Measurements from ENCODE around the gene WHRN.

Gene WHRN

DNA sequence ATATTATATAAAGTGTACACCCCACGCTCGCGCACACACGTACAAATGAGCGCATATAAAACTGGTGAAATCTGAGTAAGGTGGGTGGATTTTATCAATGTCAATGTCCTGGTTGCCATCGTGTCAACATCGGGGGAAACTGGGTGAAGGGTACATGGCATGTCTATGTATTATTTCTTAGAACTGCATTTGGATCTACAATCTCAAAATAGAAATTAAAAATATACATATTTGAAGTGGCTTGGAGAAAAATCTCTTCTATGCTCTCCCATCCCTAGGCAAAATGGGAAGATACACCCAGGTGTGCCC is 763 bp upstream of the WHRN start:
- H3K4me3 ChIP-seq (ENCODE audit: low read length), result peak overlapping the region; percentile 54
- no peaks in the 10 kb centered on the region for H3K36me3 ChIP-seq (ENCODE audit: insufficient read depth, low read length)
- H3K4me1 ChIP-seq (ENCODE audit: insufficient read depth, low read length), result peaks cover 27% of the 10 kb centered on the region
- no peaks in the 10 kb centered on the region for H3K9me3 ChIP-seq (ENCODE audit: low read length)
- peaks cover 5% of the 10 kb centered on the region for H3K27me3 ChIP-seq (ENCODE audit: insufficient read depth, low read length)
- peak overlapping the region; percentile 70 for H2AFZ ChIP-seq (ENCODE audit: low read depth, low read length)

DNA sequence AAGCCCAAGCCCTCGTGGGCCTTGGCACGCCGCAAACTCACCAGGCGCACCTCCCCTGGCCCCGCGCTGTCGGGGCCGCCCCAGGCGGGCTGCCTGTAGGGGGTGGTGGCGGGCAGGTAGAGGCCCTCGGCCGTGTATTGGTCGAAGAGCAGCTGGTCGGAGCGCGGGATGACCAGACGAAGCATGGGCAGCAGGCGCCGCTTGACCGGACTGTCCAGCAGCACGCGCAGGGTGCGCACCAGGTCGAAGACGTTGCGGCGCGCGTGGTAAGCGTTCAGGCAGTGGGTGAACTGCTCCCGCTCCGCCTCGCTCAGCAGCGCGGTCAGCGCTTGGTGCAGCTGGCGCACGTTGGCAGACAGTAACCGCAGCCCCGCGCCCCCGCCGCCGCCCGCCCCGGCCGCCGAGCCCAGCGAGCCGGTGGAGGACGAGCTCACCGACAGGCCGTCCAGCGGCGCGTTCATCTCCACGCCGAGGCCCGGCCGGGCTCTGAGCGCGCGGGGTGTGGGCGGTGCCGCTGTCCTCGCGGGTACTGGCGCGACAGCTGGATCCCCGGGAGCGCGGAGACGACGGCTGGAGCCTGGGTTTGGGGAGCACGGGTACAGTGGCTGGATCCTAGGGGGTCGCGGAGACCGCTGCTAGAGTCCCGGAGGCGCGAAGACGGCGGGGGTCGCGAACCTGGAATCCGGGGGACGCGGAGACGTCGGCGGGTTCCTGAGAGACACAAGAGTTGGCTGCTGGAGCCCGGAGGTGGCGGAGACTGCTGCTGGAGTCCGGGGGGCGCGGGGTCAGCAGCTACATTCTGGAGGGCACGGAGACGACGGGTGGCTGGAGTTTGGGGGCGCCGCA is 709 bp downstream of the WHRN start:
- Histone ChIP-seq H3K36me3 (ENCODE audit: insufficient read depth, low read length) (no peaks in the 10 kb centered on the region), H3K27me3 (ENCODE audit: insufficient read depth, low read length) (peaks cover 5% of the 10 kb centered on the region), H3K9me3 (ENCODE audit: low read length) (no peaks in the 10 kb centered on the region), H3K4me1 (ENCODE audit: insufficient read depth, low read length) (peaks cover 41% of the 10 kb centered on the region), H2AFZ (ENCODE audit: low read depth, low read length) (peak overlapping the region; percentile 70), H3K4me3 (ENCODE audit: low read length) (peak overlapping the region; percentile 54)

DNA sequence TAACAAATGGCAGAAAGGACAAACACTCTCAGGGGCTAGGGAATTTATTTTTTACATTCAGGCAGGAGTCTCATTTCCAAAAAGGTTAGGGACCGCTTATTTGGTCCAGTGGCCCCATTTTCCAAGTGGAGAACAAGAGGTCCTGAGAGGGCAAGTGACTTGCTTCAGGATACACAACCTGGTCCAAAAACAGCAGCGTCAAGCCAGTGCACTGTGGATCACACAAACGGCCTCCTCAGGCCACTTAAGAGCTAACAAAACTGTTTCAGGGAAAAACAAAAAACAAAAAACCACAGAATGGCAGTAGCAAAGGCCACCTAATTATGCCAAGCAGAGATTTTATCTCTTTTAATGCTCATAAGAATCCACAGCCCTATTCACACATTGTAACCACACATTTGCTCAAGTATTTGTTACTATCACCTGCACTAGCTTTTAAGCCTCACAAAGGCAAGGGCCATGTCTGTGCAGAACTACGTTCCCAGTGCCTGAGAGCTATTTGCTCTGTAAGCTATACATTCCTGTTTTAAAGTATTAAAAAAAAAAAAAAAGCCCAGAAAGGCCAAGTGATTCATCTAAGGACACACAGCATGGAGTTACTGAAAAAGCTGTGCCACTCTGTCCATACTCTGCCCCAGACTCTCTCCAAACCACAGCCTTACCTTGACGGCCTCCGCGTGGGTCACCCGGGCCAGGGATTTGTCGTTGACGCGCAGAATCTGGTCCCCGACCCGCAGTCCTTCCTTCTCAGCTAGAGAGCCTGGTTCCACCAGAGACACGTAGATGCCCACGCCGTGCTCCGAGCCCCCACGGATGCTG is 1.5 kb downstream of the WHRN start:
- Histone ChIP-seq H3K27me3 (ENCODE audit: insufficient read depth, low read length) (no peaks in the 10 kb centered on the region), H3K4me3 (ENCODE audit: low read length) (peak overlapping the region; percentile 52), H3K36me3 (ENCODE audit: insufficient read depth, low read length) (no peaks in the 10 kb centered on the region), H2AFZ (ENCODE audit: low read depth, low read length) (no peak overlapping the region), H3K4me1 (ENCODE audit: insufficient read depth, low read length) (peaks cover 49% of the 10 kb centered on the region), H3K9me3 (ENCODE audit: low read length) (no peaks in the 10 kb centered on the region)

DNA sequence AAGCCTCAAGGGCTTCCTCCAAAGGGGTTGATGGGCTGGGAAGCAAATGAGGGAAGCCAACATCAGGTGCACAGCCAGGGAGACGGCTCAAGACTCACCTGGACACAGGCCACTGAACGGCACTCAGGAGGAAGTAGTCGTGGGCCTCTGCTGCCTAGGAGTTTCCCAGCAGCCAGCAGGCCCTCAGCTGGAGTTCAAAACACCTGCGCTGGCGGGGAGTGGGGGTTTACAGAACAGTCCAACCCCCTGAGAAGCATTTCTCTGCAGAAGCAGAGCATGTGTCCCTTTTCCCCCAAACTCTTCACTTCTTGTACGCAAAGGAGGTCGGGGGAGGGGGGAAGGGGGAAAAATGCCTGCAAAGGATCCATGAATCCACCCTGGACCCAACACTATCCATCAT is 2.3 kb downstream of the WHRN start:
- H3K36me3 ChIP-seq (ENCODE audit: insufficient read depth, low read length), result no peaks in the 10 kb centered on the region
- peaks cover 55% of the 10 kb centered on the region for H3K4me1 ChIP-seq (ENCODE audit: insufficient read depth, low read length)
- H2AFZ ChIP-seq (ENCODE audit: low read depth, low read length), result no peak overlapping the region
- no peaks in the 10 kb centered on the region for H3K9me3 ChIP-seq (ENCODE audit: low read length)
- H3K27me3 ChIP-seq (ENCODE audit: insufficient read depth, low read length), result no peaks in the 10 kb centered on the region
- peak overlapping the region; percentile 52 for H3K4me3 ChIP-seq (ENCODE audit: low read length)

DNA sequence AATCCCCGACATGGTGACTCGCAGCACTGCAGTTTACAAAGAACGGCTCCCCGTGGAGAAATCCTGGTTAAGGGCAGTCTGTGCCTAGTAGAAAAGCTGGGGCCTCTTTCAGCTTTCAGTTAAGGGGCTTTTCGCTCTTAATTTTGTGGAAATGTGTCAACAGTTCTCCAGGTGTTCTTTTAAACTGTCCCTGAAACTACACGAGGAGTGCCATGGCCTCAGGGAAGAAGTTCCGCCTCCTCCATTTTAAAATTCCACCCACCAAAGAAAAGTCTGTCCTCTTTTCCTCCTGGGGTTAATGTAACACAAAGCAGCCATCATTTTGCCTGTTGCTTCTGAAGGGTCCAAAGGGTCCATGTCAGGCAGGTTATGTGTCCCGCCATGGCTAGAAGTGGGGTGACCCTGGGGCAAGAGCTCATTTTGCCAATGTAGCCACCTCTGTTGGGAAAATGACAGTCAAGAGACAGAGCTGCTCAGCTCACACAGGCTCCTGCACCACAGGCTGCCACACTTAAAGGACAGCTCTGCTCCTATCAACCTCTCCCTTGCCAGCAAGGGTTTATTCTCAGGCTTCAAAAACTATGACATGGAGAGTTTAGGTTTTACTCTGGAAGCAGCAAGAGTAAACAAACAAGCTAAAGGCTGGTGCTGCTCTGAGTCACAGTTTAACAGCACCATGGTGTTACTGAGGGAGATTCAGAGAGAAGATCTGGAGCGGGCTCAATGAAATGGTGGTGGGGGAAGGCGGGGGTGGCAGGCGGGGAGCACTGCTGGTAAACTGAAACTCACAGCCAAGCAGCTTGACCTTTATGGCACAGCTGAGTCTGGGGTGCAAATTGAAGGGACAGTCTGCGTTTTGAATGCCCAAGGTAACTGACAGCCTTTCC is 3.2 kb downstream of the WHRN start:
- peaks cover 55% of the 10 kb centered on the region for H3K4me1 ChIP-seq (ENCODE audit: insufficient read depth, low read length)
- H3K9me3 ChIP-seq (ENCODE audit: low read length), result no peaks in the 10 kb centered on the region
- H3K4me3 ChIP-seq (ENCODE audit: low read length), result peak overlapping the region; percentile 52
- peak overlapping the region; percentile 81 for H2AFZ ChIP-seq (ENCODE audit: low read depth, low read length)
- H3K36me3 ChIP-seq (ENCODE audit: insufficient read depth, low read length), result no peaks in the 10 kb centered on the region
- H3K27me3 ChIP-seq (ENCODE audit: insufficient read depth, low read length), result no peaks in the 10 kb centered on the region

DNA sequence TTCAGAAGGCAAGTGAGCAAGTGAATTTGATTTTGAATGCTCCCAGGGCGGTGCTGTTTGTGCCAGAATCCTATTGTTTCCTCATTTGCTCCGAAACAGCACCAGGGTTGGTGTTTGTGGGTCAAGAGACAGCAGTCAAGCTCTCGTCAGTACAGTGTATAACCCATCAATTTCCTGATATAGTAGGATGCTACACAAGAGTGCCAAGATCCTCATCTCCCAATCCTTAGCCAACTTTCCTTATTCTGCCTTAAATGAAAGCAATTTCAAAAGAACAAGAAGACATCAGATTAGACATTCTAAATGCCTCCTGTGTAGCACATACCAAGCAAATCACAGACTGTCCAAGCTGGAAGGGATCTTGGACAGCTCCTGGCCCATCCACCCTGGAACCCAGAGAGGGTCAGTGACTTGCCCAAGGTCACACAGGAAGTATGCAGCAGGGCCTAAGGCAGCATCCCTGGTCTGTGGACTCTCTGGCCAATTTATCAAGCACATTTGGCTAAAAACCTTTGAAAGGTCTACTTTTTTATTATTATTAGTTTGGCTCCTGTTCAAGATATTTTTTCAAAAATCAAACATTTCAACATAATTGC is 4.5 kb downstream of the WHRN start:
- H3K9me3 ChIP-seq (ENCODE audit: low read length), result no peaks in the 10 kb centered on the region
- H3K27me3 ChIP-seq (ENCODE audit: insufficient read depth, low read length), result no peaks in the 10 kb centered on the region
- no peak overlapping the region for H2AFZ ChIP-seq (ENCODE audit: low read depth, low read length)
- peak overlapping the region; percentile 52 for H3K4me3 ChIP-seq (ENCODE audit: low read length)
- H3K36me3 ChIP-seq (ENCODE audit: insufficient read depth, low read length), result no peaks in the 10 kb centered on the region
- peaks cover 68% of the 10 kb centered on the region for H3K4me1 ChIP-seq (ENCODE audit: insufficient read depth, low read length)

DNA sequence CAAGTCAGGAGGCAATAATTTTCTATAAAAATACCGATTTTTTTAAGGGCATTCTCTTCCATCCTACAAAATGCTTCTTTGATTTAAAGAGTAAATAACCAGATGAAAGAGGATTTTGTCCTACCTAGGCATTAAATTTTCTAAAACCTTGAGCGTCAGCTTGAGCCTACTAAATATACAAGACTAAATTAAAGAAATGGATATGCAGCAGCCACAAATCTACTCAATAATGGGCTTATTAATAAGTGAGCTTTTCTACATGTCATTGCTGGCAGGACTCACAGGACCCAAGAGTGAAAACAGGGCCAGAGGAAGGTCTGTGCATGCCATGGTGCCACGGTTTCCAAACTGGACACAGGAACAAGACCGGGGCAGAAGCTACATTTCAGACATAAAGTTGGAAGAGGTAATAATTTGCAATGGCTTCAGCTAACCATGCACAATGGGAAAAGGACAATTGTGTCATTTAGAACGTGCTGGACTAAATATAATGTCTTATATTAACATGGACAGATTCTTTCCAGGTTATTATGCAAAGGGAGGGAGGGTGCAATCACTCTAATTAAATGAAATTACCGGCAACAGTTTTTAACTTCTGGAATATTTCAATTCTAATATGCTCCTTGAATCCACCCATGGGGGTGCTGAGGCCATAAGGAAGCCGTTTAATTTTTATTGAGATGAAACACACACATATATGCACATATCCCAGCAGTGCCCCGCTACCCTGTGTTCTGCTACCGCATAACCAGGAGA is 5.2 kb downstream of the WHRN start:
- H3K36me3 ChIP-seq (ENCODE audit: insufficient read depth, low read length), result no peaks in the 10 kb centered on the region
- no peaks in the 10 kb centered on the region for H3K9me3 ChIP-seq (ENCODE audit: low read length)
- no peak overlapping the region for H2AFZ ChIP-seq (ENCODE audit: low read depth, low read length)
- no peaks in the 10 kb centered on the region for H3K27me3 ChIP-seq (ENCODE audit: insufficient read depth, low read length)
- no peak overlapping the region for H3K4me3 ChIP-seq (ENCODE audit: low read length)
- peaks cover 75% of the 10 kb centered on the region for H3K4me1 ChIP-seq (ENCODE audit: insufficient read depth, low read length)

DNA sequence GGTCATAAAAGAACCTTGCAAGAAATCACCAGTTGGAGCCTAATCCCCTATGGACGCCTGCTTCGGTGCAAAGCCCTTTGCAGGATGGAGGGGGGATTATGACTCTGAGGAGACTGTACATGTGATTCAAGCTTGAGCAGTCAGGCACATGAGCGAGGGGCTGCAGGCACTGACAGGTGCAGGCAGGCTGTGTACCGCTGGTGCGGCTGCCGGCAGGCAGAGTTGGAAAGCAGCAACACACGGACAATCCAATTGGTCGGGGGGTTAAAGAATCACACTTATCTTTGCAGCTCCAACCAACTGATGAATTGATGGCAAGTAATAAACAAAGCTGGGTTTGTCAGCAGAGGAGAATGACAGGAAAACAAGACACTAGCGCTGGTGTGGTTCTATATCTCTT is 5.7 kb downstream of the WHRN start:
- no peaks in the 10 kb centered on the region for H3K9me3 ChIP-seq (ENCODE audit: low read length)
- no peaks in the 10 kb centered on the region for H3K27me3 ChIP-seq (ENCODE audit: insufficient read depth, low read length)
- H3K4me3 ChIP-seq (ENCODE audit: low read length), result no peak overlapping the region
- H3K4me1 ChIP-seq (ENCODE audit: insufficient read depth, low read length), result peaks cover 78% of the 10 kb centered on the region
- no peak overlapping the region for H2AFZ ChIP-seq (ENCODE audit: low read depth, low read length)
- no peaks in the 10 kb centered on the region for H3K36me3 ChIP-seq (ENCODE audit: insufficient read depth, low read length)

DNA sequence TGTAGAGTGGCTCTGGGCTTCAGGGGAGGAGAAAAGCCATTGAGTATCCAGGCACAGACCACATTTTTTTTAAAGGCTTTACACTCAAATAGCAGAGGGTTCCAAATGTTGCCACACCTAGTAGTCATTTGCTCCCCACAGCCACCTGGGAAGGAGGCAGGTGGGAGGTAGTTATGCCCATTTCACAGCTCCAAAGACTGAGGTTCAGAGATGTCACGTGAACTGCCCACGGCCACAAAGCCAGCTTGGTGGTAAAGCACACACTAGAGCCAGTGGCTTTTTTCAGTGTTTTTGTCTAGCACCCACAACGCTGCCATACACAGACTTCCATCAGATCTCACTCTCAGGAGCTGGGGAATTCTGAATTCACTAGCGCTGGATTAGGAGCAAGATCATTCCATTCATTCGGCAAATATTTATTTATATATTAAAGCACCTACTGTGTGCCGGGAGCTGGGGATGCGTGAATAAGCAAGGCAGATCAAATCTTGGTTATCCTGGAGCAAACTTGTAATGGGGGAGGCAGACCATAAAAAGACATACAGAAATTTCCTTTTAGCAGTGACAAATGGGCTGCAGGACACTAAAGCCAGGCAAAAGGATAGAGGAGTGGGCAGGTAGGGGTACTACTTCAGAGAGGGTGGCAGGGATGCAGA is 7.4 kb downstream of the WHRN start:
- no peak overlapping the region for H2AFZ ChIP-seq (ENCODE audit: low read depth, low read length)
- H3K9me3 ChIP-seq (ENCODE audit: low read length), result no peaks in the 10 kb centered on the region
- H3K4me1 ChIP-seq (ENCODE audit: insufficient read depth, low read length), result peaks cover 62% of the 10 kb centered on the region
- H3K36me3 ChIP-seq (ENCODE audit: insufficient read depth, low read length), result no peaks in the 10 kb centered on the region
- H3K27me3 ChIP-seq (ENCODE audit: insufficient read depth, low read length), result no peaks in the 10 kb centered on the region
- no peak overlapping the region for H3K4me3 ChIP-seq (ENCODE audit: low read length)

DNA sequence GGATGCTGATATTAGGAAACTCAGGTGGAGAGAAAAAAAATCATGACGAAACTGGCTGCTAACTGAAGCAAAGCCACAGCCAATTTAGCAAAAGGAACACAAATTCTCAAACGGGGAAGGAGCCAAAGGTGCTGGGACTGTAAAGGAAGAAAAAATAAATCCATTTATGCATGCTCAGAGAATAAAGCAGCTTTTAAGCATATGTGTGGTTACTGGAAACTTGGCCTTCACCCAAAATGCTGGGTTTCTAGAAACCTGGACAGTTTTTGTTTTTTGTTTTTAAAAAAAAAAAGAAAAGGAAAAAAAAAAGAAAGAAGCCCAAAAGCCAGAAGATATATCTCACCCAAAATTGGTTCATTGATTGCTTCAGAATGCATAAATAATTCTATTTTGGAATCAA is 8.0 kb downstream of the WHRN start:
- H3K4me3 ChIP-seq (ENCODE audit: low read length), result no peak overlapping the region
- H3K27me3 ChIP-seq (ENCODE audit: insufficient read depth, low read length), result no peaks in the 10 kb centered on the region
- H3K9me3 ChIP-seq (ENCODE audit: low read length), result no peaks in the 10 kb centered on the region
- H3K4me1 ChIP-seq (ENCODE audit: insufficient read depth, low read length), result peaks cover 57% of the 10 kb centered on the region
- H3K36me3 ChIP-seq (ENCODE audit: insufficient read depth, low read length), result no peaks in the 10 kb centered on the region
- H2AFZ ChIP-seq (ENCODE audit: low read depth, low read length), result no peak overlapping the region

DNA sequence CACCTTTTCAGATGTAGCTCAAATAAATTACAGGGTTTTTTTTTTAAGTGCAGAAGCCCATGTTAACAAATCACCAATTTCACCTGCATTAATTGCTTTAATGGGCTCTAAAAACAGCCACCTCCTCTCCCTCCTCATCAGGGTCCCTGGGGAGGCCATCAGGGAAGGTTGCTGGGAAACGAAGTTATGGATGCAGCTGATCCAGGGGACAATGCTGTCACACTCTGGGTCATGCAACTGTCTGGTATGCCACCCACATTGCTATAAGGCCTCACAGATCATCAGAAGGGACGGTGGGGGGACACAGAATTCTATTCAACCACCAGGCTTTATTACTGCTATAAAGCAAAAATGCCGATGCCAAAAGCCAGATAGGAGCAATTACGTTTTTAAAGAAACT is 9.3 kb downstream of the WHRN start:
- H3K4me1 ChIP-seq (ENCODE audit: insufficient read depth, low read length), result peaks cover 57% of the 10 kb centered on the region
- no peak overlapping the region for H2AFZ ChIP-seq (ENCODE audit: low read depth, low read length)
- no peaks in the 10 kb centered on the region for H3K9me3 ChIP-seq (ENCODE audit: low read length)
- no peaks in the 10 kb centered on the region for H3K36me3 ChIP-seq (ENCODE audit: insufficient read depth, low read length)
- no peak overlapping the region for H3K4me3 ChIP-seq (ENCODE audit: low read length)
- no peaks in the 10 kb centered on the region for H3K27me3 ChIP-seq (ENCODE audit: insufficient read depth, low read length)

Measured in neuron (in vitro differentiated cells).